HG03066 (cell line): Measurements from ENCODE around the gene GNG12.

Experiments
- ATAC-seq: cut with Tn5 transposase; IDR thresholded peaks from one replicate; pipeline ENCODE4 v1.9.1; 2021; ENCODE audit warnings: low read depth; ENCODE audit not compliant: unreplicated experiment

GNG12 gene

GRCh38 chr1:67843331-67843730, 10.1 kb upstream of the GNG12 start:
- ATAC-seq, result no peak

DNA sequence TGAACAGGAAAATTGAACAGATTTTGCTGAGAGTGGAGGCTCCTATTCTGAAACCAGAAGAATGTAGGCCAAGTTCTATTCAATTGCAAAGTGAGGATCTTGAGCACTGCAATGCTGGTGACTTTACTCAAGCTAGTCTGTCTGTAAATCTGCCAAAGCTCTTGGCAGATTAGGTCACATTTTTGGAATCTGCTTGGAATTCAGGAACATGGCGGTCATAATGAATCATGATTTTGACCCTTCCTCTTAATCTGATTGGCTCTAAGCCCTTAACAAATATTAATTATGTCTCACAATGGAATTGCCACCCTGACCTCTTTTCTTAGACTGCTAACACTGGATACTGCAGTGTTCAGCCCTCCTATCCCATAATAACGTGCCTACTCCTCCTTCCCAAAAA, 7.2 kb upstream of the GNG12 start:
- no peak for ATAC-seq

GRCh38 chr1:67839826-67840225, 6.6 kb upstream of the GNG12 start:
- ATAC-seq, result no peak

GRCh38 chr1:67838180-67838910, 5.1 kb upstream of the GNG12 start:
- no peak for ATAC-seq

- no peak for ATAC-seq
These were observed 3.5 kb upstream of the GNG12 start for GRCh38 chr1:67836769-67837168.

GRCh38 chr1:67835663-67836452, 2.6 kb upstream of the GNG12 start:
- ATAC-seq, result no peak

GRCh38 chr1:67834246-67834877, 1.1 kb upstream of the GNG12 start:
- no peak for ATAC-seq

- ATAC-seq, result no peak
These were observed 304 bp upstream of the GNG12 start for GRCh38 chr1:67833602-67833940.

- ATAC-seq, result no peak
These were observed 1.3 kb downstream of the GNG12 start for GRCh38 chr1:67831850-67832513.

DNA sequence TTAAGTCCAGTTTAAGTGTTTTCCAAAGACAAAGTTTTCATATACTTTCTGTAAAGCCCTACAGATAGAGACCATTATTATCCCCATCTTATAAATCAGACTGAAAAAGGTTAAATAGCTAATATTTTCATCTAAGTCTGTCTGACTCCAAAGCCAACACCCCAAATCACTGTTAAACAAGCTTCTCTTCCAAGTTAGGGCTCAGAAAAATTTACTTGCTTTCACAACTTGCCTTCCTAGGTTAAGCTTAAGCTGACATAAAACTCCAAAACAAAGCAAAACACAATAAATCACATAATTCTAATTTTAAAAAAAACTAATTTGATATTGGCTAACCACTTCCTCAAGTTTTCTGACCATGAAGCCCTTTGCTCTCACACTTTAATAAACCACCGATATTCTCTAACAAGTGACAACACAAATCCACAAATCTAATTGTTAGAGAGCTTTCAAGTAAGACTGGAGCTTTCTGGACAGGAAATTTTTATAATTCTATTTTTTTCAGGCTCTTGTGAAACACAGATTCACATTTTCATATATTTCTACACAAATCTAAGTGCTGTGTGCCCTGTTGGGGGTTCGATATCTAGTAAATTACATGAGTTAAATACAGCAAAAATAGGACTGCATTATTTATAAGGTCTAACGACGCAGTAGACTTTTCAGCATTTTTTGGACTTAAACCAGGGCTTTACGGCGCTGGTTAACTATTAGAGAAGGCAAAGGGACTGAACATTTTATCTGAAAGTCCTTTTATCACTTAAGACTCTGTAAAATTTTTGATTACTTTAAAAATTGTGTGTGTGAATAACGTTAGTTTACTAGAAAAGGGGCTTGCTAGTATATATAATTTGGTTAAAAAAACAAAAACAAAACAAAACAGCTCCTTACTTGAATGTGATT, 2.1 kb downstream of the GNG12 start:
- ATAC-seq, result no peak

DNA sequence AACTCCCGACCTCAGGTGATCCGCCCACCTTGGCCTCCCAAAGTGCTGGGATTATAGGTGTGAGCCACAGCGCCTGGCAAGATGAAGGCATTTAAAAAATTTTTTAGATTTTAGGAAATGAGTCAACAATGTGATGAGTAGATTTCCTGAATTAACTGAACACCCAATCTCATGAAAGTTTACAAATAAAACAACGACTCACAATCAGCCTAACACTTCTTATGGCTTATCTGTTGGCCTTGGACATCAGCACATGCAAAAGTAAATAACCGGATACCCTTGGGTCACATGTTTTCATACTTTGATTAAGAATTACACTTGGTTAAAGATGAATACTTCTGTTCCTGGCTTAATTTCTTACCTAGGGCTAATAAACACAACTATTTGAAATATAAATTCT, 3.0 kb downstream of the GNG12 start:
- no peak for ATAC-seq

DNA sequence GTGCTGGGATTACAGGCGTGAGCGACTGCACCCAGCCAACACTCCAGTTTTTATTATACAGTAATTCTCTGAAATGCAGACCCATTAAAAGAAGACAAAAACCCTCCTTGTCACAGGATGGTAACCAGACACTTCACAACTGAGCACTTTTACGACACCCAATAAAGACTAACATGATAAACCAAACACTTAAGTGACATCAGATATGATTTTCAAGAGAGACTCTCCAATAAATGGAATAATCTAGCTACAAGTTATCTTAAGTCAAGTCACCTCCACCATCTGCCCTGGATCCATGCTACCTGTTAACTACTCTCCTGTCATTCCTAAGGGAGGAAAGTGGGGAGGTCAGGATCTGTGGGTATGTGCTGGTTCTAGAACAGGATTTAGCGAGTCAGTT, 5.6 kb downstream of the GNG12 start:
- no peak for ATAC-seq

- ATAC-seq, result no peak
These were observed 7.7 kb downstream of the GNG12 start for GRCh38 chr1:67825591-67825990.

DNA sequence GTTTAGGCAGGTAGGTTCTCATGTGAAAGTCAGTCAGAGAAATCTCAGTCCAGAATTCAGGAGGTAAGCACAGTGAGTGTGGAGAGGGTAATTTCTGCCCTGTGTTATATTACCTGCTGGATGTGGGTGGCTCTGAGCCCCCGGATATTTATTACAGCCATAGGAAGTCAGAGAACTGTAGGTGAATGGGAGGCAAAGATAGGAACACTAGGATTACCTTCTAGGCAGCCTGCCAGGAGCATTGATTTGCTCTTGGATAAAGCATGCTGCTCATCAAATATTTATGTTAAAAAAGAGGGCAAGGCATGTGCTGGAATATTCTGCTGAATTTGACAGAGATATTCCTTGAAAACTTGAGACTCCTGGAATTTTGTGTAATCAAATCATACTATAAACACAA, 8.5 kb downstream of the GNG12 start:
- no peak for ATAC-seq

- ATAC-seq, result no peak
These were observed 9.7 kb downstream of the GNG12 start for GRCh38 chr1:67823615-67824014.

DNA sequence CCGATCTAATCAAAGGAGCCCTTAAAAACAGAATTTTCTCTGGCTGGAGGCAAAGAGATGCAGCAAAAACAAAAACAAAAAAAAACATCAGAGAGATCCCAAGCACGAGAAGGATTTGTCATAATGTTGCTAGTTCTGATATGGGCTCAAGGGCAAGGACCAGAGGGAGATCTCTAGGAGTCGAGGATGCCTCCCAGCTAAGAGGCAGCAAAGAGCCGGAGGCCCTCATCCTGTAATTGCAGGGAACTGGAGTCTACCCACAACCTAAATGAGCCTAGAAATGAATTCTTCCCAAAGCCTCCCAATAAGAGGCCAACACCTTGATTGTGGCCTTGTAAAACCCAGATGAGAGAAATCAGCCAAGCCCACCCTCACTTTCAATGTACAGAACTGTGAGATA, 12.0 kb downstream of the GNG12 start:
- no peak for ATAC-seq

GRCh38 chr1:67818725-67819301, 14.5 kb downstream of the GNG12 start:
- no peak for ATAC-seq

- ATAC-seq, result no peak
These were observed 15.1 kb downstream of the GNG12 start for GRCh38 chr1:67818162-67818561.

DNA sequence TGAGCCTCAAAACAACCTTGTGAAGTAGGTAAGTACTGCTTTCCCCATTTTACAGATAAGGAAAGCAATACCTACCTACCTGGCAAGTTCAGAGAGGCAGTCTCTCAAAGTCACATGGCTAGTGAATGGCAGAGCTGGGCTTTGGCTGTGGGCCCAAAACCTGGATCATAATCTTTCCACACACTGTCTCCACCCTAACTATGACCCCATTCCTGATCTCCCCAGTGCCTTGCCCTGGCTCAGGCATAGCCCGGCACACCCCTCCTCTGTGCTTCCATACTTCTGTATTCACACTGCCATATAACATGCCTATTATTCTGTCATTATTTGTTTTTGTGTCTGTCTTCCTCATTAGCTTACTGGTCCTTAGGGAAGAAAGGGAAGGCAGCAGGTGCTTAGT, 15.9 kb downstream of the GNG12 start:
- ATAC-seq, result no peak

- no peak for ATAC-seq
These were observed 16.8 kb downstream of the GNG12 start for GRCh38 chr1:67816506-67816905.
